Measurements from ENCODE around the gene DBI. TPM values are rescaled to one million over a fixed set of nuclear protein-coding genes. Genes with fewer than 3 reads are reported as not detected.

The DBI gene
- total RNA-seq, 2 experiments from 2014 or later: 23.6 to 27.4 TPM

DNA sequence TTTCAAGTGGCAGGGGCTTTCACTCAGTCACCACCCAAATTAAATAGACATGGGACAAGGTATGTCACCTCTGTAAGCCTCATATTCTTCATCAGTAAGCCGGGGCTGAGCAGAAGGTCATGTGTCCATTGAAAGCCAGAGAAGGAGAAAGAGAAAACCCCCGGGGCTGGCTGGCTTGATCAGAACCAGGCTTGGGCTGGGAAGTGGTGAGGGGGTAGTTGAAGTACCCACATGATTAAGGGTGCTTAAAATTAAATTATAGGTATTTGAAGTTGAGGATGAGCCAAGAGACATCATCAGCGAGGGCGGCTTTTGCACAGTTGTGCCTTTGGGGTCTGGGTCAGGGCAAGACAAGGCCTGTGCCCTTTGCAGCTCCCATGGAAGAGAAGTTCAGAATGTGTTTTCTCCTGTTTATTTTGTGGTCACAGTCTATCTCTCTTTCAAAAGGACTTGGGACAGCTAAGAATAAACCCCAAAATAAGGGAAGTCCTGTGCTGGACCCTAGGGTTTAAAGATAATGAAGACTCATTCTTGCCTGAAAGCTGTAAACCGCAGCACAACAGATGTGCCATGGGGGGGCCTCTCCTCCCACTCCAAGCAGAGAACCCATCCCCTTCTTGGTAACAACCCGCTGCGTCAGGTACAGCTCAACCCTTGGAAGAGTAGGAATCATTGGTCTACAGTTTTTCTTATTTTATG, 10.7 kb downstream of the DBI start:
- H3K36me3 Mint-ChIP-seq (ENCODE audit: low read depth): peaks cover 35% of the 10 kb centered on the region
- H3K27me3 ChIP-seq (ENCODE audit: control insufficient read depth in 1 of 2, insufficient read depth in 2 of 2, low read length in 2 of 2): no peaks in the 10 kb centered on the region
- intact Hi-C loops (cut with DNase I, micrococcal nuclease): no loop called here
- TF ChIP-seq, protein P1, sequence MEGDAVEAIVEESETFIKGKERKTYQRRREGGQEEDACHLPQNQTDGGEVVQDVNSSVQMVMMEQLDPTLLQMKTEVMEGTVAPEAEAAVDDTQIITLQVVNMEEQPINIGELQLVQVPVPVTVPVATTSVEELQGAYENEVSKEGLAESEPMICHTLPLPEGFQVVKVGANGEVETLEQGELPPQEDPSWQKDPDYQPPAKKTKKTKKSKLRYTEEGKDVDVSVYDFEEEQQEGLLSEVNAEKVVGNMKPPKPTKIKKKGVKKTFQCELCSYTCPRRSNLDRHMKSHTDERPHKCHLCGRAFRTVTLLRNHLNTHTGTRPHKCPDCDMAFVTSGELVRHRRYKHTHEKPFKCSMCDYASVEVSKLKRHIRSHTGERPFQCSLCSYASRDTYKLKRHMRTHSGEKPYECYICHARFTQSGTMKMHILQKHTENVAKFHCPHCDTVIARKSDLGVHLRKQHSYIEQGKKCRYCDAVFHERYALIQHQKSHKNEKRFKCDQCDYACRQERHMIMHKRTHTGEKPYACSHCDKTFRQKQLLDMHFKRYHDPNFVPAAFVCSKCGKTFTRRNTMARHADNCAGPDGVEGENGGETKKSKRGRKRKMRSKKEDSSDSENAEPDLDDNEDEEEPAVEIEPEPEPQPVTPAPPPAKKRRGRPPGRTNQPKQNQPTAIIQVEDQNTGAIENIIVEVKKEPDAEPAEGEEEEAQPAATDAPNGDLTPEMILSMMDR (IDR thresholded peaks at IDR 0.05): no peak
- CTCF ChIA-PET: no interaction called here
- no peaks in the 10 kb centered on the region for H3K9me3 Mint-ChIP-seq
- no peak for DNase-seq
- H3K27ac ChIP-seq (ENCODE audit: low read depth in 1 of 2, low read length in 2 of 2): no peak overlapping the region
- H3K36me3 ChIP-seq (ENCODE audit: insufficient read depth, low read length): peaks cover 13% of the 10 kb centered on the region
- H3K4me1 ChIP-seq (ENCODE audit: insufficient read depth, low read length): no peaks in the 10 kb centered on the region
- no peak overlapping the region for H3K4me3 ChIP-seq (ENCODE audit: low read length)
- POLR2A ChIA-PET: no interaction called here
- peaks cover 4 to 14% of the 10 kb centered on the region in 2 experiments for H3K9me3 ChIP-seq (ENCODE audit: control insufficient read depth in 1 of 2, insufficient read depth in 1 of 2, low read length in 2 of 2)
- H3K4me1 Mint-ChIP-seq (ENCODE audit: low read depth): no peaks in the 10 kb centered on the region
- H3K27ac Mint-ChIP-seq: no peak overlapping the region
- no peaks in the 10 kb centered on the region for H3K27me3 Mint-ChIP-seq
- no peak overlapping the region for H3K4me3 Mint-ChIP-seq
- no peak for ATAC-seq (ENCODE audit: poor library complexity)

DNA sequence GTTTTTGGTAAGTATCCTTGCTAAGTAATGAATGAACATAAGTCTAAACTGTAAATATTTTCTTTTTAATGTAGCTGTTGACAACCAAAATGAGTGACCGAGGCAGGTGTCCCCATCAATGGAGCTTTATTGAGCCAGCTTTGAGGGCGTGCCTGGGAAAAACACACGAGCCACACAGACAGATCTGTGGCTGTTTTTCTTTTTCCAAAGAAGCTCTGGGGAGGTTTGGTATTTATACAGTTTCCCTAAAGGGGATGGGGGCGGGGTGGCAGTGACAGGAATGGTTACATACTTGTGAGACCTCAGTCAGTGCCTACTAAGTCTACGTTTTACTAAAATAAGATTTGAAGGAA, 11.2 kb downstream of the DBI start:
- ATAC-seq (ENCODE audit: poor library complexity): no peak
- peaks cover 30% of the 10 kb centered on the region for H3K36me3 Mint-ChIP-seq (ENCODE audit: low read depth)
- no peak overlapping the region for H3K27ac ChIP-seq (ENCODE audit: low read depth in 1 of 2, low read length in 2 of 2)
- peaks cover 0 to 8% of the 10 kb centered on the region in 2 experiments for H3K9me3 ChIP-seq (ENCODE audit: control insufficient read depth in 1 of 2, insufficient read depth in 1 of 2, low read length in 2 of 2)
- TF ChIP-seq, protein P1 (IDR thresholded peaks at IDR 0.05): no peak
- no peaks in the 10 kb centered on the region for H3K27me3 ChIP-seq (ENCODE audit: control insufficient read depth in 1 of 2, insufficient read depth in 2 of 2, low read length in 2 of 2)
- no peak overlapping the region for H3K4me3 Mint-ChIP-seq
- no peak overlapping the region for H3K27ac Mint-ChIP-seq
- no peaks in the 10 kb centered on the region for H3K9me3 Mint-ChIP-seq
- H3K4me1 Mint-ChIP-seq (ENCODE audit: low read depth): no peaks in the 10 kb centered on the region
- no peaks in the 10 kb centered on the region for H3K4me1 ChIP-seq (ENCODE audit: insufficient read depth, low read length)
- H3K27me3 Mint-ChIP-seq: no peaks in the 10 kb centered on the region
- peaks cover 8% of the 10 kb centered on the region for H3K36me3 ChIP-seq (ENCODE audit: insufficient read depth, low read length)
- ChIA-PET CTCF (no interaction called here), POLR2A (no interaction called here)
- H3K4me3 ChIP-seq (ENCODE audit: low read length): no peak overlapping the region
- DNase-seq: no peak
- intact Hi-C loops (cut with DNase I, micrococcal nuclease): no loop called here

DNA sequence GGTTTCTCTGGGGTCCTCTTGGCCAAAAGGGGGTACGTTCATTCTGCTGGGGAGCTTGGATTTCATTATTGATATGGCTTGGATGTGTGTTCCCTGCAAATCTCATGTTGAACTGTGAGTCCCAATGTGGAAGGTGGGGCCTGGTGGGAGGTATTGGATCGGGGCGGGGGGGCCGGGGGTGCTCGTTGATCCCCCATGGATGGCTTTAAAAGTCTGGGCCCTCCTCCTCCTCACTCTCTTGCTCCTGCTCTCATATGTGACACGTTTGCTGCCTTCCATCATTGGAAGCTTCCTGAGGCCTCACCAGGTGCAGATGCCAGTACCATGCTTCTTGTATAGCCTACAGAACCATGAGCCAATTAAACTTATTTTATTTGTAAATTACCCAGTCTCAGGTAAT, 11.8 kb downstream of the DBI start:
- peaks cover 0 to 2% of the 10 kb centered on the region in 2 experiments for H3K9me3 ChIP-seq (ENCODE audit: control insufficient read depth in 1 of 2, insufficient read depth in 1 of 2, low read length in 2 of 2)
- Mint-ChIP-seq H3K27me3 (no peaks in the 10 kb centered on the region), H3K4me3 (no peak overlapping the region), H3K9me3 (no peaks in the 10 kb centered on the region), H3K27ac (no peak overlapping the region), H3K36me3 (ENCODE audit: low read depth) (peaks cover 24% of the 10 kb centered on the region), H3K4me1 (ENCODE audit: low read depth) (no peaks in the 10 kb centered on the region)
- DNase-seq (no peak), ATAC-seq (ENCODE audit: poor library complexity) (no peak)
- intact Hi-C loops (cut with DNase I, micrococcal nuclease): no loop called here
- POLR2A ChIA-PET: no interaction called here
- H3K4me1 ChIP-seq (ENCODE audit: insufficient read depth, low read length): no peaks in the 10 kb centered on the region
- TF ChIP-seq, protein P1 (IDR thresholded peaks at IDR 0.05): no peak
- H3K36me3 ChIP-seq (ENCODE audit: insufficient read depth, low read length): peaks cover 2% of the 10 kb centered on the region
- no peaks in the 10 kb centered on the region for H3K27me3 ChIP-seq (ENCODE audit: control insufficient read depth in 1 of 2, insufficient read depth in 2 of 2, low read length in 2 of 2)
- H3K27ac ChIP-seq (ENCODE audit: low read depth in 1 of 2, low read length in 2 of 2): no peak overlapping the region
- H3K4me3 ChIP-seq (ENCODE audit: low read length): no peak overlapping the region
- CTCF ChIA-PET: no interaction called here
